ENCODE results near the gene GSTM4.
"Not testable (repeated sequence)": the region's sequence is repeated elsewhere in the genome, so short reads cannot be mapped to it uniquely, and the experiment has no call there.

The GSTM4 gene

DNA sequence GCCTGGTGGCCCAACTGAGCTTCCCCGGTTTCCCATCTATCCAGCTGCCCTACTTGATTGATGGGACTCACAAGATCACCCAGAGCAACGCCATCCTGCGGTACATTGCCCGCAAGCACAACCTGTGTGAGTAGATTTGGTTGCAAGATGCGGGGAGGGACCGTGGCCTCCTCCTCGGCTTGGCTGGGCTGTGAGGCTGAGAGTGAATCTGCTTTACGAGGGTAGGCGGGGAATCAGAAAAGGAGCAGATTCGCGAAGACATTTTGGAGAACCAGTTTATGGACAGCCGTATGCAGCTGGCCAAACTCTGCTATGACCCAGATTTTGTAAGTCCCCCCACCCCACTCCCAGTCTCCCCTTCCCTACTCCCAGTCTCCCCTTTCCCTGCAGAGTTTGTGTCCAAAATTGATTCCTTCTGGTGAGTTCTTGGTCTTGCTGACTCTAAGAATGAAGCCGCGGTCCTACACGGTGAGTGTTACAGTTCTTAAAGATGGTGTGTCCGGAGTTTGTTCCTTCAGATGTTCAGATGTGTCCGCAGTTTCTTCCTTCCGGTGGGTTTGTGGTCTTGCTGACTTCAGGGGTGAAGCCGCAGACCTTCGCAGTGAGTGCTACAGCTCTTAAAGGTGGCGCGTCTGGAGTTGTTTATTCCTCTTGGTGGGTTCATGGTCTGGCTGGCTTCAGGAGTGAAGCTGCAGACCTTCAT lies 13.5 kb downstream of the GSTM4 start:
- DNase-seq: no peak

DNA sequence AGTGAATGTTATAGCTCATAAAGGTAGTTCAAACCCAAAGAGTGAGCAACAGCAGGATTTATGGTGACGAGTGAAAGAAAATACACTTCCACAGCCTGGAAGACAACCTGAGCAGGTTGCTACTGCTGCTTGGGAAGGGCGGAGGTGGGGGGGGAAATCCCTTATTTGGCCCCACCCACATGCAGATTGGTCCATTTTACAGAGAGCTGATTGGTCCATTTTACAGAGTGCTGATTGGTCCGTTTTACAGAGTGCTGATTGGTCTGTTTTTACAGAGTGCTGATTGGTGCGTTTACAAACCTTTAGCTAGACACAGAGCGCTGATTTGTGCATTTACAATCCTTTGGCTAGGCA lies 14.0 kb downstream of the GSTM4 start:
- DNase-seq: not testable (repeated sequence)

DNA sequence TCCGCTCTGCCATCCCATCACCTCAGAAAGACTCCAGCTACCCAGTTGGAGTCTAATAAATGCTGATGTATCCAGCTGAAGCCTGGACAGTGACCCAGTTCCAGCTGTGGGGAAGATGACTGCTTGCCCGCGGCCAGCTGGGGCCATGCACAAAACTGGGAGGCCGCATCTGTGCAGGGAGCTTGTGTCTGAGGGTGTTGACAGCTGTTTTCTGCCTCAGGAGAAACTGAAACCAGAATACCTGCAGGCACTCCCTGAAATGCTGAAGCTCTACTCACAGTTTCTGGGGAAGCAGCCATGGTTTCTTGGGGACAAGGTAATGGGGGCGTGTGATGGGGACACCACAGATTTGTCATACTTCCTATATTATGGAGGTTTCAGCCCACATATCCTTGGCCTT lies 15.2 kb downstream of the GSTM4 start:
- DNase-seq: no peak

DNA sequence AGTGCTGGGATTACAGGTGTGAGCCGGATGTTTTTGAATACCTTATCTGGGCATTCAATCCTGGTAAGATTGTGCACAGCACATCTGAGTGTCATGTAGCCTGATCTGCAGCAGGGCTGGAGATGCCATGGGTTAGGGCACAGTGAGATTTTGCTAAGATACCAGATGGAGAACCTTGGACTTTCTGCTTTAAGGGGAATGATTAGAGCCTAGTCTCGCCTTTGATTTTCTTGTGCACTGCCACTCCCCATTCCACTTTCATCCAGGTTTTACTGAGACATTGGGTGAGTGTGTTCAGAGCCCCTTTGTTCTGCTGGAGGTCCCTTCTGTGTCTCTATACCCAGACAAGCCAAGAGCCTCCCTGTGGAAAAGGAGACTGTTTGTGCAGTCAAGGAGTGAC lies 18.0 kb downstream of the GSTM4 start:
- not testable (repeated sequence) for DNase-seq

DNA sequence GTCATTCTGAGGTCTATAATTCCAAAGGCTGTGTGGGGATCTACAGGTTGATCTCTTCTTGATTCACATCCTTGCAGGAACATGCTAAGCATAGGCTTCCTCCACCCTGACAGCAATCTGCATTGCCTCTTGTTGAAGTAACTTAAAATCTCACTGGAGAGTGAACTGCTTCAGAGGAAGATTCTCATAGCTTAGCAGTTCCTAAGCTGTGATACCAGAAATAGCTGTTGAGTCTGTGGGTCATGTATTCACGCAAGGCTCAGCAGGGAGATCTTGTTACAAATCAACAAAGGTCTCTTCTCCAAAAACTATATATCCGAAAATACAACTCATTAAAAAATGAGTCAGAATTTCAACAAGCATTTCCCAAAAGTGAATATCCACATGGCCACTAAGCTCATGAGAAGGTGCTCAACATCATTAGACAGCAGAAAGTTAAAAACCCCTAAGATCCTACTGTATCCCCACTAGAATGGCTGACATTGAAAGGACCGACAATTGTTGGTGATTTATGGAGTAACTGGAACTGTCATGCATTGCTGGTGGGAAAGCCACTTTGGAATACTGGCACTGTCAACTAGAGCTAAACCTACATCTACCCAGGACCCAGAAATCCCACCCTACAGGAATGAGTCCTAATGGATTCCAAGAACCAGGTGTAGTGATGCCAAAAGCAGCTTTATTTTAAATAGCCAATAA lies 20.9 kb downstream of the GSTM4 start:
- DNase-seq: not testable (repeated sequence)

DNA sequence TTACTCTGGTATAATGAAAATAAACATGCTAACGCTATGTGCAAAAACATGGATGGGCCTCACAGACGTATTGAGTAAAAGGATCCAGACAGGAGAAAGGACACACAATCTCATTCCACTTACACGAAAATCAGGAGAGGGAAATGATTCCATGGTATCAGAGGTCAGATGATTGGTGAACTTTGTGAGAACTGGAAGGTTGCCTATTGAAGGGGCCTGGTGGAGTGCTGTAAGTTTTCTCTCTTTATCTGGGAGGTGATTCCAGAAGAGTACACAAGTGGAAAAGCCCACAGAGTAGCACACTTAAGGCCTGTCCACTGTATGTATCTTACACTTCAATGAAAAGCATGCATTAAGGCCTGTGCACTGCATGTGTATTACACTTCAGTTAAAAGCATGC lies 21.6 kb downstream of the GSTM4 start:
- DNase-seq: no peak

DNA sequence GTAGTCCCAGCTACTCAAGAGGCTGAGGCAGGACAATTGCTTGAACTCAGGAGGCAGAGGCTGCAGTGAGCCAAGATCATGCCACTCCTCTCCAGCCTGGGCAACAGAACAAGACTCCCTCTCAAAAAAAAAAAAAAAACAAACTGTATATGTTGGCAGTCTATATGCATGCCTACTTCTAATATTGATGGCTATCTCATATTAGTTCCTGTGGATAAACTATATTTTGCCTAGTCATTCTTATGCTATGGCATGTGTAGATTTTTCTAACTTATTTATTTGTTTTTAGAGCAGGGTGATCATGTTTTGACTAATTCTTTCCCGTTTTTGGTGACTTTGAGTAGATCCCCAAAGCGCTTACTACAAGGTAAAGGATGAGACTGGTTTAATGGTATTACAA lies 22.7 kb downstream of the GSTM4 start:
- DNase-seq: not testable (repeated sequence)

DNA sequence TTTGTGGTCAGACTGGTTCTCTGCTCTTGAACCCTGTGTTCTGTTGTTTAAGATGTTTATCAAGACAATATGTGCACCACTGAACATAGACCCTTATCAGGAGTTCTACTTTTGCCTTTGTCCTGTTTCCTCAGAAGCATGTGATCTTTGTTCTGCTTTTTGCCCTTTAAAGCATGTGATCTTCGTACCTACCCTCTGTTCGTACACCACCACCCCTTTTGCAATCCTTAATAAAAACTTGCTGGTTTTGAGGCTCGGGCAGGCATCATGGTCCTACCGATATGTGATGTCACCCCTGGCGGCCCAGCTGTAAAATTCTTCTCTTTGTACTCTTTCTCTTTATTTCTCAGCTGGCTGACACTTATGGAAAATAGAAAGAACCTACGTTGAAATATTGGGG lies 28.9 kb downstream of the GSTM4 start:
- DNase-seq: not testable (repeated sequence)

DNA sequence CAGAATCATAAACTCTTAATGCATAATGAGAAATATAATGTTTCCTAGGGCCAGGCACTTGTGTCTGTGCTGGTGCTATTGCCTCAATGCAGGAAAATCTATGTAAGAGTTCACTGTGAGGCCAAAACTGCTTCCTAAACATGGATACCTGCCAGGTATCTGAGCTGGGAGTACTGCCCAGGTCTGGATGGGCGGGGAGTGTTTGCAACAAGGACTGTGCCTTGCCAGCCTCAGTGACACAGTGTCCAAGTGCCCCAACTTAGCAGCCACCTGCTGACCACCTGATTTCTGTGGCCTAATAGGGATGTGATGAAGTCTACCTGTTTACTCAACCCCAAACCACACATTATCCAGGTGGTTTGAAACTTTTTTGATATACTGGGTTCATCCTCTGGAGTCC lies 29.5 kb downstream of the GSTM4 start:
- not testable (repeated sequence) for DNase-seq

DNA sequence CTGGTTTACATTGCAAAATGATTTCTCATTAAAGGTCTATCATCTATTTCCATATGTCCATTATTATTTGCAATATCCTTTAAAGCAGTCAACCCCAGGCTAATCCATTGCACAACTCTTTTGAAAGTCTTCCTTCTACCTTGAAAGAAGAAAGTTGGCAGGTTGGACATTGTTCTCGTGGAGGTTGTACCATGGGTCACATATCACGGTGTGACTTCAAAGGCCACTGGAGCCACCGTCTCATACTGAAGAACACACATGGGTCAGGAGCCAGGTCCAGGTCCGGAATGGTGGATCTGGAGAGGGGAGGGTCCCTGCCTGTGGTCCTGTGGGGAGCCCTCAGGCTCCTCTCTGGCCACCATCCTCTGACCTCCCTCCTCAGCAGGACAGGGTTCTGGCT lies 30.0 kb downstream of the GSTM4 start:
- not testable (repeated sequence) for DNase-seq

DNA sequence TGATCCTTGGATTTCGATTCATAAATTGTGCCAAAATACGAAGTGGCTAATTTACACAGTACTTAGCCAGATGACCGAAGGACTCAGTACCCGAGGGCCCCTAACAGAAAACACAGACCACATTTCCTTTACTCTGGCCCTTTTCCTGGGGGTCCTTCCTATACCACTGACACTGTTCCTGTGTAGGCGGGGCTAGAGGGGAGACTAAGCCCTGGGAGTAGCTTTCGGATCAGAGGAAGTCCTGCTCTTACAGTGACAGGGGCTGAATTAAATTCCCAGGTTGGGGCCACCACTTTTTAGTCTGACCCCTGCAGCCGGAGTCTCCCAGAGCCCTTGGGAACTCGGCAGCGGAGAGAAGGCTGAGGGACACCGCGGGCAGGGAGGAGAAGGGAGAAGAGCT lies 31.2 kb downstream of the GSTM4 start:
- not testable (repeated sequence) for DNase-seq

DNA sequence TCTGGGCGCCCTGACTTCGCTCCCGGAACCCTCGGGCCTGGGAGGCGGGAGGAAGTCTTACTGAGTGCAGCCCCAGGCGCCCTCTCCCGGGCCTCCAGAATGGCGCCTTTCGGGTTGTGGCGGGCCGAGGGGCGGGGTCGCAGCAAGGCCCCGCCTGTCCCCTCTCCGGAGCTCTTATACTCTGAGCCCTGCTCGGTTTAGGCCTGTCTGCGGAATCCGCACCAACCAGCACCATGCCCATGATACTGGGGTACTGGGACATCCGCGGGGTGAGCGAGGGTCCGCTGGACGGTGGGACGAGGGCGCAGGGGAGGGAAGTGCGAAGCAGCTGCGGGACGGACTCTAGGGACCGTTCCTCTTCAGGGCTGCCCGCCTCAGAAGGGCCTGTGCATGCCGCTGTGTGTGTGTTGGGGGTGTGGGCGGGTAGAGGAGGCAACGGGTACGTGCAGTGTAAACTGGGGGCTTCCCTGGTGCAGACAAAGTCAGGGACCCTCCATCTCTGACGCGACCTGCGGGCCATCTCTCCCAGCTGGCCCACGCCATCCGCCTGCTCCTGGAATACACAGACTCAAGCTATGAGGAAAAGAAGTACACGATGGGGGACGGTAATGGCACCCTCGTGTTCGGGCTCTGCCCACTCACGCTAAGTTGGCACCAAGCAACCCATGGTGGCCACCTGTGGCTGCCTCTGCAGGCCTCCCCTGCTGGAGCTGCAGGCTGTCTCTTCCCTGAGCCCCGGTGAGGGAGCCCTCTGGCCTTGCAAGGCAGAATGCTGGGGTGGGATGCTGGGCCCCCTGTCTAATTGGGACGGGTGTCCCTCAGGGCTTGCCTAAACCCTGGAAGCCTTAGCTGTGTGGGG lies 32.0 kb downstream of the GSTM4 start, which contains the start of gene GSTM1:
TSS of gene GSTM1 (plus strand) at position 177 of the 859 bp plus-strand sequence. CDS start at position 234, 57 bp downstream.
- DNase-seq: no peak

DNA sequence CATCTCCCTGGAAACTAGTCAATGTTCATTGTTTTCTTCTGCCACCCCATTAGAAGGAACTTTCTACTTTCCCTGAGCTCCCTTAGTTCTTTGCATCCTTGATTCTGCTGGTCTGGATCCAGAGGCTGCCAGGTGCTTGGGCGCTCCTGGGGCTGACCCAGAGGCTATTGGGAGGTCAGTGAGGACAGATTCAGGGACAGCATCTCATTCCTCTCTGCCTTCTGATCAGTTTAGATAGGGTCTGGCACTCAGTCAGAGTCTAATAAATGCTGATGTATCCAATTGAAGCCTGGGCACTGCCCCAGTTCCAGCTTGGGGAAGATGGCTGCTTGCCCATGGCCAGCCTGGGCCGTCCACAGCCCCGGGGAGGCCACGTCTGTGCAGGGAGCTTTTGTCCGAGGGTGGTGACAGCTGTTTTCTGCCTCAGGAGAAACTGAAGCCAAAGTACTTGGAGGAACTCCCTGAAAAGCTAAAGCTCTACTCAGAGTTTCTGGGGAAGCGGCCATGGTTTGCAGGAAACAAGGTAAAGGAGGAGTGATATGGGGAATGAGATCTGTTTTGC lies 34.0 kb downstream of the GSTM4 start:
- DNase-seq: no peak

DNA sequence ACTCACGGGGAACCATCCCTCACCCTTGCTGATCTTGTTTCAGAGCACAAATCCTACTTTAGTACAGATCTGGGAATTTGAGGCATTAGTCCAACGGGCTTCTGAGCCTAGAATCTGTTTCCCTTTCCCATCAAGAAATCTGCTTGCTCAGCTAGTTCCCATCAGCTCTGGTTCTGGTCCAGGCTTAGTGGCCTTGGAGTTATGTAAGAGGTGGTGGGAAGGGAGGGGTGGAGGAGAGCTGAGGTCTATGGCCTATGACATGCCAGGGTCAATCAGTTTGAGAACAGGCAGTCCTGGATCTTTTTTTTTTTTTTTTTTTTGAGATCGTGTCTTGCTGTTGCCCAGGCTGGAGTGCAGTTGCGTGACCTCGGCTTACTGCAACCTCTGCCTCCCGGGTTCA lies 35.9 kb downstream of the GSTM4 start:
- DNase-seq: no peak

DNA sequence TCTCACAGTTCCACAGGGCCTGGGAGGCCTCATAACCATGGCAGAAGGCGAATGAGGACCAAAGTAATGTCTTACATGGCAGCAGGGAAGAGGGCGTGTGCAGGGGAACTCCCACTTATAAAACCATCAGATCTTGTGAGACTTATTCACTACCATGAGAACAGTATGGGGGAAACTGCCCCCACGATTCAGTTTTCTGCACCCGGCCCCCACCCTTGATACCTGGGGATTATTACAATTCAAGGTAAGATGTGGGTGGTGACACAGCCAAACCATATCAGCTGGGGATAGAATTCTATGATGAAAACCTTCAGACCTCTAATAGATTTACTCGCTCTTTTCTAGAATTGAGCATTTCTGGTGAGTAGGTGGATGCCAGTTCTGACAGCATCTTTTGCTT lies 38.5 kb downstream of the GSTM4 start:
- not testable (repeated sequence) for DNase-seq

DNA sequence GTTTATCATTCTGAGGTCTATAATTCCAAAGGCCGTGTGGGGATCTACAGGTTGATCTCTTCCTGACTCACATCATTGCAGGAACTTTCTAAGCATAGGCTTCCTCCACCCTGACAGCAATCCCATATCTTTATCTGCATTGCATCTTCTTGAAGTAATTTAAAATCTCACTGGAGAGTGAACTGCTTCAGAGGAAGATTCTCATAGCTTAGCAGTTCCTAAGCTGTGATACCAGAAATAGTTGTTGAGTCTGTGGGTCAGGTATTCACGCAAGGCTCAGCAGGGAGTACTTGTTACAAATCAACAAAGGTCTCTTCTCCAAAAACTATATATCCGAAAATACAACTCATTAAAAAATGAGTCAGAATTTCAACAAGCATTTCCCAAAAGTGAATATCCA lies 39.2 kb downstream of the GSTM4 start:
- not testable (repeated sequence) for DNase-seq

DNA sequence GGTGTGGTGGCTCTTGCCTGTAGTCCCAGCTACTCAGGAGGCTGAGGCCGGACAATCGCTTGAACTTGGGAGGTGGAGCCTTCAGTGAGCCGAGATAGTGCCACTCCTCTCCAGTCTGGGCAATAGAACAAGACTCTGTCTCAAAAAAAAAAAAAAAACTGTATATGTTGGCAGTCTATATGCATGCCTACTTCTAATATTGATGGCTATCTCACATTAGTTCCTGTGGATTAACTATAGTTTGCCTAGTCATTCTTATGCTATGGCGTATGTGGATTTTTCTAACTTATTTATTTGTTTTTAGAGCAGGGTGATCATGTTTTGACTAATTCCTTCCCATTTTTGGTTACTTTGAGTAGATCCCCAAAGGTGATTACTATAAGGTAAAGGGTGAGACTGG lies 41.2 kb downstream of the GSTM4 start:
- no peak for DNase-seq

DNA sequence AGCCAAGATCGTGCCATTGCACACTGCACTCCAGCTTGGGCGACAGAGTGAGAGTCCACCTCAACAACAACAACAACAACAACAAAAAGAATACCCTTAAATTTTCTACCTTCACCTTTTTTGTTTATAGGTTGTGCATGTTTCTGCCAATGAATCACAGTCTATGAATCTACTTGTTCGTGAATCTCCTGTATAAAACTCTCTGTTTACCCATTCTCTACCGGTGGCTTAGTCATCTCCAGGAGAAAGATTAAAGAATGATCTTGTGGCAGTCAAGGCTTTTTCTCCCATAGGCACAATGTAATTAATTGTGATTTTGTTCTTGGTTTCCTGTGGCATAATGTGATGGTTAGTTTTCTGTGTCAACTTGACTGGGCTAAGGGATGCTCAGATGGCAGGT lies 42.0 kb downstream of the GSTM4 start:
- DNase-seq: not testable (repeated sequence)

DNA sequence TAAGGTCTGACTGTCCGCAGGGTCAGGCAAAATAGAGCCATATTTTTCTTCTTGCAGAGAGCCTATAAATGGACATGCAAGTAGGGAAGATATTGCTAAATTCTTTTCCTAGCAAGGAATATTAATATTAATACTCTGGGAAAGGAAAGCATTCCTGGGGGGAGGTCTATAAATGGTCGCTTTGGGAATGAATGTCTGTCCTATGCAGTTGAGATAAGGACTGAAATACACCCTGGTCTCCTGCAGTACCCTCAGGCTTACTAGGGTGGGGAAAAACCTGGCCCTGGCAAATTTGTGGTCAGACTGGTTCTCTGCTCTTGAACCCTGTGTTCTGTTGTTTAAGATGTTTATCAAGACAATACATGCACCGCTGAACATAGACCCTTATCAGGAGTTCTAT lies 47.0 kb downstream of the GSTM4 start:
- DNase-seq: not testable (repeated sequence)

DNA sequence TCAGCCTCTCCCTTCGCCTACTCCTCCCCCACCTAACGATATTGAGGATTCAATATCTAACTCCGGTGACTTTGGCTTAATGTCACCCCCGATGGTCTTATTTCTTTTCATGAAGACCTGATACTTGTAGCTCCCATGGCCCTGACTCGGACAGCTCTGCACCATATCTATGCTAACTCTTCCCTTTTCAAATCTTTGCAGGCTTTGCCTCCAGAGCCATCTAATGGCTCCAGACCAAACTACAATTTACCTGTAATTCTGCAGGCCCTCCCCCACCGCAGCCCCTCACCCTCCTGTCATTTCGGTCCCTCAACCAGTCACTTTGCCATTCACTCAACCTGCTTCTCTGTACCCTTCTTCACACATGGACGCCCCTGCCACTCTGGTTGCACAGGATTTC lies 48.3 kb downstream of the GSTM4 start:
- DNase-seq: no peak

DNA sequence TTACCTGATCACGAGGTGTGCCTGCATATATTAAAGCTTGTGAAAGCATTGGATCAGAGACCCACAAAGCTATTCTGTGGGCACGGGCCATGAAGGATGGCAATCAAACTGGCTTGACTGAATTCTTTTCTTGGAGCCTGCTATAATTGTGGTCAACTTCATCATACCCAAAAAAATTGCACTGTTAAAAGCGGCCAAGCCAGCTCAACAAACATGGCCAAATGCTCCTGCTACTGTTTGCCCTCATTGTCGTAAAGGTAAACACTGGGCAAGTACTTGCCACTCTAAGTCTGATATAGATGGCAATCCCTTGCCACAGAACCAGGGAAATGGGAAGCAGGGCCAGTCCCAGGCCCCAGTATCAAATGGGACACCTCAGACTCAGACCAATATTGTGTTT lies 49.5 kb downstream of the GSTM4 start:
- no peak for DNase-seq

DNA sequence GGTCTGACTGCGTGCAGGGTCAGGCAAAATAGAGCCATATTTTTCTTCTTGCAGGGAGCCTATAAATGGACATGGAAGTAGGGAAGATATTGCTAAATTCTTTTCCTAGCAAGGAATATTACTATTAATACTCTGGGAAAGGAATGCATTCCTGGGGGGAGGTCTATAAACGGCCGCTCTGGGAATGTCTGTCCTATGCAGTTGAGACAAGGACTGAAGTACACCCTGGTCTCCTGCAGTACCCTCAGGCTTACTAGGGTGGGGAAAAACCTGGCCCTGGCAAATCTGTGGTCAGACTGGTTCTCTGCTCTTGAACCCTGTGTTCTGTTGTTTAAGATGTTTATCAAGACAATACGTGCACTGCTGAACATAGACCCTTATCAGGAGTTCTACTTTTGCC lies 53.0 kb downstream of the GSTM4 start:
- DNase-seq: not testable (repeated sequence)

DNA sequence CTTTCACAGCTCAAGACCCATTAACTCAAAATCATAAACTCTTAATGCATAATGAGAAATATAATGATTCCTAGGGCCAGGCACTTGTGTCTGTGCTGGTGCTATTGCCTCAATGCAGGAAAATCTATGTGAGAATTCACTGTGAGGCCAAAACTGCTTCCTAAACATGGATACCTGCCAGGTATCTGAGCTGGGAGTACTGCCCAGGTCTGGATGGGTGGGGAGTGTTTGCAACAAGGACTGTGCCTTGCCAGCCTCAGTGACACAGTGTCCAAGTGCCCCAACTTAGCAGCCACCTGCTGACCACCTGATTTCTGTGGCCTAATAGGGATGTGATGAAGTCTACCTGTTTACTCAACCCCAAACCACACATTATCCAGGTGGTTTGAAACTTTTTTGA lies 53.9 kb downstream of the GSTM4 start:
- not testable (repeated sequence) for DNase-seq
